NK-92 (cell line): ENCODE results near the gene SELPLG.

ENCODE experiments used
- DNase-seq: peaks from one replicate; lab custom pipeline; 2025; ENCODE audit not compliant: unreplicated experiment; lab: John Stamatoyannopoulos, UW

SELPLG gene

GRCh38 chr12:108605690-108606406 lies 27.8 kb downstream of the SELPLG start:
- DNase-seq, result no peak

- no peak for DNase-seq
Measured at GRCh38 chr12:108605000-108605689, 28.5 kb downstream of the SELPLG start.

- no peak for DNase-seq
Measured at GRCh38 chr12:108604208-108604941, 29.3 kb downstream of the SELPLG start.

- DNase-seq, result no peak
Measured at GRCh38 chr12:108603743-108604142, 30.0 kb downstream of the SELPLG start.

GRCh38 chr12:108602976-108603704 lies 30.6 kb downstream of the SELPLG start:
- DNase-seq, result no peak

- no peak for DNase-seq
Measured at GRCh38 chr12:108602209-108602705, 31.4 kb downstream of the SELPLG start.

GRCh38 chr12:108600702-108601007 lies 33.0 kb downstream of the SELPLG start:
- DNase-seq, result no peak

GRCh38 chr12:108599948-108600701 lies 33.6 kb downstream of the SELPLG start:
- no peak for DNase-seq

- no peak for DNase-seq
Measured at GRCh38 chr12:108599541-108599940, 34.2 kb downstream of the SELPLG start.

- DNase-seq, result no peak
Measured at GRCh38 chr12:108598553-108599250, 35.0 kb downstream of the SELPLG start.

- DNase-seq, result no peak
Measured at GRCh38 chr12:108597559-108598471, 35.9 kb downstream of the SELPLG start, which contains the start of gene TMEM119. TMEM119 (minus strand) TSS chr12:108598084; CDS start chr12:108592383, 5,701 bp downstream.

GRCh38 chr12:108596854-108597558 lies 36.7 kb downstream of the SELPLG start:
- DNase-seq, result no peak

GRCh38 chr12:108595711-108596647 lies 37.7 kb downstream of the SELPLG start:
- no peak for DNase-seq

- no peak for DNase-seq
Measured at GRCh38 chr12:108594960-108595710, 38.6 kb downstream of the SELPLG start.

GRCh38 chr12:108594323-108594903 lies 39.3 kb downstream of the SELPLG start:
- no peak for DNase-seq
